Measurements from ENCODE around the gene SMIM3. TPM values are rescaled to one million over a fixed set of nuclear protein-coding genes. Genes with fewer than 3 reads are reported as not detected.
"Not testable (repeated sequence)": the region's sequence is repeated elsewhere in the genome, so short reads cannot be mapped to it uniquely, and the experiment has no call there.

The SMIM3 gene
- total RNA-seq, 1 donor from 2014 or later: 177 TPM

- DNase-seq (ENCODE audit: low spot score): not testable (repeated sequence)
These were observed 14.9 kb downstream of the SMIM3 start for GRCh38 chr5:150793423-150793888.

- no peak for DNase-seq (ENCODE audit: low spot score)
These were observed 16.4 kb downstream of the SMIM3 start for GRCh38 chr5:150794927-150795326.

GRCh38 chr5:150797384-150797783, 18.8 kb downstream of the SMIM3 start:
- no peak for DNase-seq (ENCODE audit: low spot score)

- DNase-seq (ENCODE audit: low spot score): no peak
These were observed 22.8 kb downstream of the SMIM3 start for GRCh38 chr5:150801117-150801927.

- DNase-seq (ENCODE audit: low spot score): no peak
These were observed 25.8 kb downstream of the SMIM3 start for GRCh38 chr5:150804388-150804787.

GRCh38 chr5:150809363-150809762, 30.8 kb downstream of the SMIM3 start:
- no peak for DNase-seq (ENCODE audit: low spot score)

GRCh38 chr5:150815010-150815409, 36.5 kb downstream of the SMIM3 start:
- DNase-seq (ENCODE audit: low spot score): no peak

- DNase-seq (ENCODE audit: low spot score): no peak
These were observed 38.4 kb downstream of the SMIM3 start for GRCh38 chr5:150816946-150817345.

GRCh38 chr5:150829744-150830143, 51.2 kb downstream of the SMIM3 start:
- DNase-seq (ENCODE audit: low spot score): no peak

GRCh38 chr5:150831821-150832220, 53.3 kb downstream of the SMIM3 start:
- DNase-seq (ENCODE audit: low spot score): not testable (repeated sequence)

- DNase-seq (ENCODE audit: low spot score): no peak
These were observed 57.5 kb downstream of the SMIM3 start for GRCh38 chr5:150836064-150836463.

GRCh38 chr5:150836703-150837102, 58.1 kb downstream of the SMIM3 start:
- DNase-seq (ENCODE audit: low spot score): no peak

GRCh38 chr5:150845185-150845859, 66.8 kb downstream of the SMIM3 start:
- not testable (repeated sequence) for DNase-seq (ENCODE audit: low spot score)

GRCh38 chr5:150846308-150846653, 67.7 kb downstream of the SMIM3 start, which contains the start of gene IRGM:
TSS of gene IRGM (plus strand) at chr5:150846521. CDS start at chr5:150848124, 1,603 bp downstream.
- not testable (repeated sequence) for DNase-seq (ENCODE audit: low spot score)

Other genes with a start within 250 kb of the SMIM3 start
- gene SYNPO, start 138.1 kb upstream of the SMIM3 start, total RNA-seq: 174 TPM
- gene MYOZ3, start 117.5 kb upstream of the SMIM3 start, total RNA-seq: 0.42 TPM
- 44.1 TPM for gene RBM22, start 77.7 kb upstream of the SMIM3 start, total RNA-seq
- 75.5 TPM for gene DCTN4, start 19.7 kb upstream of the SMIM3 start, total RNA-seq
- gene IRGM, start 67.8 kb downstream of the SMIM3 start, total RNA-seq: 0.19 TPM
- gene ZNF300, start 126.2 kb downstream of the SMIM3 start, total RNA-seq: 2.4 TPM
- 4,437 TPM for gene GPX3, start 241.8 kb downstream of the SMIM3 start, total RNA-seq